Measurements from ENCODE around the gene RBM42. TPM values are rescaled to one million over a fixed set of nuclear protein-coding genes. Genes with fewer than 3 reads are reported as not detected.
A peak's percentile ranks its signal among the peaks of the same experiment; 100 is the strongest.

The RBM42 gene
- total and polyA plus RNA-seq, 2 of the 13 experiments (the other 11 are each of a cell fraction or from before 2014, with no cell fraction given): 27.2 to 55.3 TPM

DNA sequence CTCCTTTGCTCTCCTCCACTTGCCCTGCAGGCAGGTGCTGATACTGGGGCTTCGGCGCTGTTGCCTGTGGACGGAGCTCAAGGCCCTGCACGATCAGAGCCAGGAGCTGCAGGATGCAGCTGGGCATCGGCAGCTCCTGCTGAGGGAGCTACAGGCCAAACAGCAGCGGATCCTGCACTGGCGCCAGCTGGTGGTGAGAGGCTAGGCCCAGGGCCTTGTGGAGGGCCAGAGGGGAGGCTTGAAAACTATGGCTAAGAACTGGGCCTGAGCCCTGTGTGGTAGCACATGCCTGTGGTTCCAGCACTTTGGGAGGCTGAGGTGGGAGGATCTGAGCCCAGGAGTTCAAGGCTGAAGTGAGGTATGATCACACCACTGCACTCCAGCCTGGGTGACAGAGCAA, 10.0 kb upstream of the RBM42 start:
- peaks cover 5 to 17% of the 10 kb centered on the region in 2 experiments; a peak in 4 of 5 replicates for H3K36me3 ChIP-seq (replicated peaks in 1 of 2; ENCODE audit: control insufficient read depth in 1 of 2, insufficient read depth in 2 of 2, low read length in 2 of 2)
- DNase-seq (ENCODE audit: low spot score) (no peak), FAIRE-seq (no peak), ATAC-seq (peak; percentile 59)
- no peaks in the 10 kb centered on the region for H4K20me1 ChIP-seq (ENCODE audit: insufficient read depth, low read length)
- 89% methylated on average over 7 of the region's 7 CpGs for WGBS (ENCODE audit: low lambda C conversion rate)
- H3K4me2 ChIP-seq (ENCODE audit: low read depth, low read length): no peak overlapping the region
- ChIA-PET CTCF (ENCODE audit: low intra/inter-chr PET ratio, low total read pairs) (no interaction called here), POLR2A (no interaction called here)
- H3K79me2 ChIP-seq (ENCODE audit: insufficient read depth, low read length): no peaks in the 10 kb centered on the region
- in situ Hi-C loops (cut with HindIII; ENCODE audit: extremely low pct_ligation_motif_present, low pct_unique_long_range_greater_than_20kb) (no loop called here), intact Hi-C loops (cut with micrococcal nuclease; ENCODE audit: unreplicated experiment) (loop anchor here (10.0 kb wide), 1 partner anchor 64 kb away; no protein-coding TSS in a partner anchor)
- H3K4me1 ChIP-seq (ENCODE audit: insufficient read depth, low read length): peaks cover 16% of the 10 kb centered on the region
- no TSS peak for BruUV-seq (replicated peaks)
- no peak overlapping the region for H3K4me3 ChIP-seq (replicated peaks in 1 of 3; ENCODE audit: insufficient read depth in 1 of 3, low read depth in 2 of 3, low read length in 3 of 3)
- no peaks in the 10 kb centered on the region for H3K9me3 ChIP-seq (ENCODE audit: low read length)
- no peak overlapping the region for H3K9ac ChIP-seq (ENCODE audit: insufficient read depth, low read depth, low read length)
- H3K27me3 ChIP-seq (ENCODE audit: control insufficient read depth in 1 of 2, insufficient read depth in 2 of 2, low read length in 2 of 2): no peaks in the 10 kb centered on the region; a peak in 1 of 5 replicates
- no peak overlapping the region for H2AFZ ChIP-seq (ENCODE audit: low read length)
- no peak overlapping the region for H3K27ac ChIP-seq (ENCODE audit: extremely low read length, insufficient read depth, low read length)
- TF ChIP-seq ZNF562 (CRISPR knock-in tag; IDR thresholded peaks at IDR 0.05; ENCODE audit: borderline replicate concordance): no peak
- no peak for TF ChIP-seq RBAK (CRISPR knock-in tag; IDR thresholded peaks at IDR 0.05)
- TF ChIP-seq FIP1L1 (IDR thresholded peaks at IDR 0.05; ENCODE audit: borderline replicate concordance, insufficient read depth, low read depth, low read length): no peak
- TF ChIP-seq, protein P1, sequence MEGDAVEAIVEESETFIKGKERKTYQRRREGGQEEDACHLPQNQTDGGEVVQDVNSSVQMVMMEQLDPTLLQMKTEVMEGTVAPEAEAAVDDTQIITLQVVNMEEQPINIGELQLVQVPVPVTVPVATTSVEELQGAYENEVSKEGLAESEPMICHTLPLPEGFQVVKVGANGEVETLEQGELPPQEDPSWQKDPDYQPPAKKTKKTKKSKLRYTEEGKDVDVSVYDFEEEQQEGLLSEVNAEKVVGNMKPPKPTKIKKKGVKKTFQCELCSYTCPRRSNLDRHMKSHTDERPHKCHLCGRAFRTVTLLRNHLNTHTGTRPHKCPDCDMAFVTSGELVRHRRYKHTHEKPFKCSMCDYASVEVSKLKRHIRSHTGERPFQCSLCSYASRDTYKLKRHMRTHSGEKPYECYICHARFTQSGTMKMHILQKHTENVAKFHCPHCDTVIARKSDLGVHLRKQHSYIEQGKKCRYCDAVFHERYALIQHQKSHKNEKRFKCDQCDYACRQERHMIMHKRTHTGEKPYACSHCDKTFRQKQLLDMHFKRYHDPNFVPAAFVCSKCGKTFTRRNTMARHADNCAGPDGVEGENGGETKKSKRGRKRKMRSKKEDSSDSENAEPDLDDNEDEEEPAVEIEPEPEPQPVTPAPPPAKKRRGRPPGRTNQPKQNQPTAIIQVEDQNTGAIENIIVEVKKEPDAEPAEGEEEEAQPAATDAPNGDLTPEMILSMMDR (CRISPR knock-in tag; IDR thresholded peaks at IDR 0.05): peak; percentile 37
- no peak for TF ChIP-seq LCORL (IDR thresholded peaks at IDR 0.05)
- TF ChIP-seq LCORL (CRISPR knock-in tag; IDR thresholded peaks at IDR 0.05): no peak
- TF ChIP-seq ZBTB38 (CRISPR knock-in tag; IDR thresholded peaks at IDR 0.05): peak; percentile 74
- TF ChIP-seq MED13 (CRISPR knock-in tag; IDR thresholded peaks at IDR 0.05): no peak
- TF ChIP-seq, protein P2, sequence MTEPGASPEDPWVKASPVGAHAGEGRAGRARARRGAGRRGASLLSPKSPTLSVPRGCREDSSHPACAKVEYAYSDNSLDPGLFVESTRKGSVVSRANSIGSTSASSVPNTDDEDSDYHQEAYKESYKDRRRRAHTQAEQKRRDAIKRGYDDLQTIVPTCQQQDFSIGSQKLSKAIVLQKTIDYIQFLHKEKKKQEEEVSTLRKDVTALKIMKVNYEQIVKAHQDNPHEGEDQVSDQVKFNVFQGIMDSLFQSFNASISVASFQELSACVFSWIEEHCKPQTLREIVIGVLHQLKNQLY (CRISPR knock-in tag; IDR thresholded peaks at IDR 0.05): no peak
- TF ChIP-seq, protein P3, sequence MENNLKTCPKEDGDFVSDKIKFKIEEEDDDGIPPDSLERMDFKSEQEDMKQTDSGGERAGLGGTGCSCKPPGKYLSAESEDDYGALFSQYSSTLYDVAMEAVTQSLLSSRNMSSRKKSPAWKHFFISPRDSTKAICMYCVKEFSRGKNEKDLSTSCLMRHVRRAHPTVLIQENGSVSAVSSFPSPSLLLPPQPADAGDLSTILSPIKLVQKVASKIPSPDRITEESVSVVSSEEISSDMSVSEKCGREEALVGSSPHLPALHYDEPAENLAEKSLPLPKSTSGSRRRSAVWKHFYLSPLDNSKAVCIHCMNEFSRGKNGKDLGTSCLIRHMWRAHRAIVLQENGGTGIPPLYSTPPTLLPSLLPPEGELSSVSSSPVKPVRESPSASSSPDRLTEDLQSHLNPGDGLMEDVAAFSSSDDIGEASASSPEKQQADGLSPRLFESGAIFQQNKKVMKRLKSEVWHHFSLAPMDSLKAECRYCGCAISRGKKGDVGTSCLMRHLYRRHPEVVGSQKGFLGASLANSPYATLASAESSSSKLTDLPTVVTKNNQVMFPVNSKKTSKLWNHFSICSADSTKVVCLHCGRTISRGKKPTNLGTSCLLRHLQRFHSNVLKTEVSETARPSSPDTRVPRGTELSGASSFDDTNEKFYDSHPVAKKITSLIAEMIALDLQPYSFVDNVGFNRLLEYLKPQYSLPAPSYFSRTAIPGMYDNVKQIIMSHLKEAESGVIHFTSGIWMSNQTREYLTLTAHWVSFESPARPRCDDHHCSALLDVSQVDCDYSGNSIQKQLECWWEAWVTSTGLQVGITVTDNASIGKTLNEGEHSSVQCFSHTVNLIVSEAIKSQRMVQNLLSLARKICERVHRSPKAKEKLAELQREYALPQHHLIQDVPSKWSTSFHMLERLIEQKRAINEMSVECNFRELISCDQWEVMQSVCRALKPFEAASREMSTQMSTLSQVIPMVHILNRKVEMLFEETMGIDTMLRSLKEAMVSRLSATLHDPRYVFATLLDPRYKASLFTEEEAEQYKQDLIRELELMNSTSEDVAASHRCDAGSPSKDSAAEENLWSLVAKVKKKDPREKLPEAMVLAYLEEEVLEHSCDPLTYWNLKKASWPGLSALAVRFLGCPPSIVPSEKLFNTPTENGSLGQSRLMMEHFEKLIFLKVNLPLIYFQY (CRISPR knock-in tag; IDR thresholded peaks at IDR 0.05; ENCODE audit: borderline replicate concordance): no peak
- no peak for TF ChIP-seq NFIC (IDR thresholded peaks at IDR 0.05; ENCODE audit: low read length)
- TF ChIP-seq, protein P4, sequence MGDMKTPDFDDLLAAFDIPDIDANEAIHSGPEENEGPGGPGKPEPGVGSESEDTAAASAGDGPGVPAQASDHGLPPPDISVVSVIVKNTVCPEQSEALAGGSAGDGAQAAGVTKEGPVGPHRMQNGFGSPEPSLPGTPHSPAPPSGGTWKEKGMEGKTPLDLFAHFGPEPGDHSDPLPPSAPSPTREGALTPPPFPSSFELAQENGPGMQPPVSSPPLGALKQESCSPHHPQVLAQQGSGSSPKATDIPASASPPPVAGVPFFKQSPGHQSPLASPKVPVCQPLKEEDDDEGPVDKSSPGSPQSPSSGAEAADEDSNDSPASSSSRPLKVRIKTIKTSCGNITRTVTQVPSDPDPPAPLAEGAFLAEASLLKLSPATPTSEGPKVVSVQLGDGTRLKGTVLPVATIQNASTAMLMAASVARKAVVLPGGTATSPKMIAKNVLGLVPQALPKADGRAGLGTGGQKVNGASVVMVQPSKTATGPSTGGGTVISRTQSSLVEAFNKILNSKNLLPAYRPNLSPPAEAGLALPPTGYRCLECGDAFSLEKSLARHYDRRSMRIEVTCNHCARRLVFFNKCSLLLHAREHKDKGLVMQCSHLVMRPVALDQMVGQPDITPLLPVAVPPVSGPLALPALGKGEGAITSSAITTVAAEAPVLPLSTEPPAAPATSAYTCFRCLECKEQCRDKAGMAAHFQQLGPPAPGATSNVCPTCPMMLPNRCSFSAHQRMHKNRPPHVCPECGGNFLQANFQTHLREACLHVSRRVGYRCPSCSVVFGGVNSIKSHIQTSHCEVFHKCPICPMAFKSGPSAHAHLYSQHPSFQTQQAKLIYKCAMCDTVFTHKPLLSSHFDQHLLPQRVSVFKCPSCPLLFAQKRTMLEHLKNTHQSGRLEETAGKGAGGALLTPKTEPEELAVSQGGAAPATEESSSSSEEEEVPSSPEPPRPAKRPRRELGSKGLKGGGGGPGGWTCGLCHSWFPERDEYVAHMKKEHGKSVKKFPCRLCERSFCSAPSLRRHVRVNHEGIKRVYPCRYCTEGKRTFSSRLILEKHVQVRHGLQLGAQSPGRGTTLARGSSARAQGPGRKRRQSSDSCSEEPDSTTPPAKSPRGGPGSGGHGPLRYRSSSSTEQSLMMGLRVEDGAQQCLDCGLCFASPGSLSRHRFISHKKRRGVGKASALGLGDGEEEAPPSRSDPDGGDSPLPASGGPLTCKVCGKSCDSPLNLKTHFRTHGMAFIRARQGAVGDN (CRISPR knock-in tag; IDR thresholded peaks at IDR 0.05): peak; percentile 22; the same call in 1 of the 2 replicates
- no peak for TF ChIP-seq ZNF589 (CRISPR knock-in tag; conservative IDR thresholded peaks at IDR 0.05)
- peak; percentile 54 for TF ChIP-seq RAD21 (CRISPR knock-in tag; IDR thresholded peaks at IDR 0.05)
- no peak for TF ChIP-seq ZNF550 (CRISPR knock-in tag; IDR thresholded peaks at IDR 0.05; ENCODE audit: borderline replicate concordance)
- no peak for TF ChIP-seq NCOA5 (CRISPR knock-in tag; IDR thresholded peaks at IDR 0.05)
